NOMO-1 (cell line): ENCODE results near the gene MAPKAPK2.
A peak's percentile ranks its signal among the peaks of the same experiment; 100 is the strongest.
"Not testable (repeated sequence)": the region's sequence is repeated elsewhere in the genome, so short reads cannot be mapped to it uniquely, and the experiment has no call there.

ENCODE experiments used
- DNase-seq, 2 experiments: peaks; one replicate each; lab custom pipeline; 2025; ENCODE audit not compliant: unreplicated experiment in 2 of 2; lab: John Stamatoyannopoulos, UW

Gene MAPKAPK2

GRCh38 chr1:206738370-206739366 lies 54.0 kb downstream of the MAPKAPK2 start:
- DNase-seq: peak in 1 of 2 experiments; percentile 31

DNA sequence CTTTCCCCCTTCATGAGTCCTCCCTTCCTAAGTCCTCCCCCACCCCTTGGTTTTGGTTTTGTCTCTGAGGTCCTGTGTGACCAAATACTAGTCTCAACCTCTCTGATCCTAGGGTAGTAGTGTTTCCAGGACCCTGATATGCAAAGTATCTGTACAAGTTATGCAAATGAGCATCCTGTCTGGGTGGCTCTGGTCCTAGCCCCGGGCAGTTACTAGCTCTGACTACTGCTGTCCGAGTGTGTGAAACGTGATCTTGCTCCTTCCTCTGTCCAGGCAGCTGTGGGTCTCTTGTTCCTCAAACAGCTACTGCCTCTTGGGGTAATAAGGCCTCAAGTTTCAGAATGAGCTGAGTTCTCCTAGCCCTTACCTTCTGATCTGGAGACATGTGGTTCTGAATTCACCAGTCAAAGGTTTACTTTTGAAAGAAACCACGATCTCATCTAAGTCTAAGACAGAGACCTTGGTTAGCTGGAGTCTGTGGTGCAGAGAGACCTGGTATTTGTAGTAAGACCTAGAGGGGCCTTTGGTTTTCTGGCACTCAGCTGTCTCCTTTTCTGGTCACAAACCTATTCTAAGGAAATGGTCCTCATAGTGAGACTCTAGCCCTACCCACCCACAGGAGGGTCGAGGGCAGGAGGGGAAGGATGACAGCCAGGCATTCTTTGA lies 54.8 kb downstream of the MAPKAPK2 start:
- DNase-seq: peak; percentile 48 to 69

- DNase-seq: no peak
Observed at GRCh38 chr1:206741142-206741701, 56.5 kb downstream of the MAPKAPK2 start.

DNA sequence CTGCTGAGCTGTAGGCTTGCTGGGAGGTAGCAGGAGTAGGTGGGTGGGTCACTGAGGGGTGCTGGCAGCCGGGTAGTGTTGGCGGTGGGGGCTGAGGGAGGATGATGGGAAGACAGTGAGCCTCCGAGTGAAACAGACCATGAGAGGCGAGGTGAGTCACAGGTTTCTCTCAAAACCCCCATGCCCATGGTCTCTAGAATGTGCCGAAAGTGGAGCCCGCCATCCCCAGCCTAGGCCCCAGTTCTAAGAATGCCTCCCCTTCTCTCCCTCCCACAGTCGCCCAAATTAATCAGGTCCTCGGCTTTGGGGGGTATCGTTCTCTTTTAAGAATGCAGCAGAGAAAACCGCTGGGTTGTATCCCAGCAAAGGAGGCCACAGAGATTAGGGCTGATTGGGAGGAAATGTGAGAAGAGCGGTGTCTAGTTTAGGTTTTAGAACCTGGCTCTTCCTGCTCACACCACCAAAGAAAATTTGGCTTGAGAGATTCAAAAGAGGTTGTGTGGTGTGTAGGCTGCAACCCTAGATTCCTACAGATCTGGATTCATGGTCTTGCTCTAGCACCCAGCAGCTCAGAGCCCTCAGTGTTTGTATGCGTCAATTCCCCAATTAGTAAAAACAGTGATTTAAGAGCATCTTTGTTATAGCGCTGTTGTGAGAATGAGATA lies 58.1 kb downstream of the MAPKAPK2 start:
- no peak for DNase-seq

DNA sequence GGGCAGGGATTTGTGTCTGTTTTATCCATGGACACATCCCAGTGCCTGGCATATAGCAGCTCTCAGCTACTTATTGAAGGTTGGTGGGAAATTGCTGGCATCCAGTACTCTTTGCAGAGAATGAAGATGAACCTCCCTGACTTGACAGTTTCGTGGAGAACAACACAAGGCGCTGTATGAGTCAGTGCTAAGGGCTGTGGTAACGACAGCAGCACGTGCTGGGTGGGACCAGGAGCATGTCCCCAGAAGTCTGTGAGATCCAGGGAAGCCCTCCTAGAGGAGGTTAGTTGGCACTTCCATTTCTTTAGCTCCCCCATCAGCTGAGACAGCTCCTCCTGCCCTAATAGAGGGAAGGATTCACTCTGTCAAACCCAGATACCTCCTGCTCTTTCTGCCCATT lies 60.0 kb downstream of the MAPKAPK2 start:
- DNase-seq: no peak

DNA sequence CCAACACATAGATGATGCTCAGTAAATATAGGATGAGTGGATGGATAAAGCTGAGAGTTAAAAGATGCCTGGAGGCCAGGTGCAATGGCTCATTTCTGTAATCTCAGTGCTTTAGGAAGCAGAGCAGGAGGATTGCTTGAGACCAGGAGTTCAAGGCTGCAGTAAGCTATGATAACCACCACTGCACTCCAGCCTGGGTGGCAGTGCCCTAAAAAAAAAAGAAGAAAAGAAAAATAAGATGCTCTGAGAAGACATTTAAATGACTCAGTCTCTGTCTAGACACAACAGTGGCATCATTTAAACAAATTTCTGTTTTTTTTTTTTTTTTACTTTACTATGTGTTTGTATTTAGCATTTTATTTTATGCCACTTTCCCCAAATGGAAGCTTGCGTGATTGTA lies 60.6 kb downstream of the MAPKAPK2 start:
- DNase-seq: no peak

GRCh38 chr1:206748348-206749030 lies 63.8 kb downstream of the MAPKAPK2 start:
- DNase-seq: peak; percentile 65 to 68

DNA sequence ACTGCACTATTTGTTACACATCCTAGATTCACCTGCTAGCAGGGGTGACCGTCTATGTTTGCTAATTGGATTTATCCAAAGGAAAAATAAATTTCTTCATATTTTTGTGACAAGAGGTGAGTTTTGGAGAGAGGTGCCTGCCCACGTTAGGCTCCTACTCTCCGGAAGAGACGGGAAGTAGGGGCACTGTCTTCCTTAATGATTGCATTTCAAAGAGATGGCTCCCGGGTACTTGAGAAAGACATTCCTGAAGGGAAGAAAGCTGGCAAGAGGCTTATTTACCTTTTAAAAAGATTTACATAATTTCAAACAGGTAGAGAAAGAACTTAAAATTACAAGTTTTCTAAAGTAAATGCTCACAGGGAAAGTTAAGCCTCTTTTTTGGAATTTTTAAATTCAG lies 67.2 kb downstream of the MAPKAPK2 start:
- DNase-seq: no peak

- DNase-seq: no peak
Observed at GRCh38 chr1:206752481-206752880, 67.8 kb downstream of the MAPKAPK2 start.

DNA sequence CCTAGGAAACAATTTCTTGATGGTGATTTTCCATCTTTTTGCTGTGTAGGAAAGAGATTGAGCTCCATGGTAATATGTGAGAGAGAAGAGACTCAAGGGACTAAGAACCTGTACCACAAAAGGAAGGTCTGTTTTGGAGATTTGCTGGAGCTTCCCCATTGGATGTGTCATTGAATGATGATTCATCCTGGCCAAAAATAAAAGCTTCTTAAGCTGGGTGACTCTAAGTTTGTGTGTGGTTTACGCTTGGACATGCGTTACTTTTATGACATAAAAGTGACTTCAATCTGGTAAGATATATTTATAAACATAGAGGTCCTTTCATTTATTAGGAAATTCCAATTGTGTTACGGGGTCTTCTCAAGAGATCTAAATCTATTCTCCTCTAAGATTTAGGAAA lies 68.4 kb downstream of the MAPKAPK2 start:
- DNase-seq: peak; percentile 47 to 82

- DNase-seq: no peak
Observed at GRCh38 chr1:206754011-206754410, 69.3 kb downstream of the MAPKAPK2 start.

DNA sequence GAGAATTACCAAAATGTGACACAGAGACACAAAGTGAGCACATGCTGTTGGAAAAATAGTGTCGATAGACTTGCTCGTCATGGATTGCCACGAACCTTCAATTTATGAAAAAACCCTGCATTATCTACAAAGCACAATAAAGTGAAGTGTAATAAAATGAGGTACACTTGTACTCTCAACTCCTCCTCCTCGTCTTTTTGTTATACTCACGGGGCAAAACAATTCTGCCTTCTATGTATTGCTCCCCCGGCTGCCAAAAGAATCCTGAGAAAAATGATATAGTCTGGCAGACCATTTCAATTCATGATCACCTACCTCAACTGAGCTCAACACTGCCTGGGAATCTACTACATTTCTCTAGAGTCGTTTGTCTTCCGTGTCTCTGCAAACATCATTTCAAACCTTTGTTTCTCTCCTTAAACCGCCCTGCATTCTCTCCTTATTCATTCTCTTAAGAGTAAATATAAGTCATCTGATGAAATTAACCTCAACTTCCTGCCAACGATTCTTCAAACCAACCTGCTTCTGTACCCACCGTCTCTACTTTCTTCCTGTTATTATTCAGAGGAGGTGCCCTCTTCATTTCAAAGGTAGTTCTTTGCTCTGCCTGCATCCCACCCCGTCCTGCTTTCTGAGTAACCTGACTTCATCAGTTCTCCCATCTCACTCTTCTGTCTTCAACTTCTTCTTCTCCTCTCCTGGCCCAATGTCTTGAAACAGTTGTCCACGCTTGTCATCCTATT lies 73.0 kb downstream of the MAPKAPK2 start:
- DNase-seq: peak in 1 of 2 experiments; percentile 71

GRCh38 chr1:206760590-206760989 lies 75.9 kb downstream of the MAPKAPK2 start:
- no peak for DNase-seq

GRCh38 chr1:206761159-206761768 lies 76.6 kb downstream of the MAPKAPK2 start:
- DNase-seq: no peak

GRCh38 chr1:206762741-206763364 lies 78.1 kb downstream of the MAPKAPK2 start:
- DNase-seq: not testable (repeated sequence)

DNA sequence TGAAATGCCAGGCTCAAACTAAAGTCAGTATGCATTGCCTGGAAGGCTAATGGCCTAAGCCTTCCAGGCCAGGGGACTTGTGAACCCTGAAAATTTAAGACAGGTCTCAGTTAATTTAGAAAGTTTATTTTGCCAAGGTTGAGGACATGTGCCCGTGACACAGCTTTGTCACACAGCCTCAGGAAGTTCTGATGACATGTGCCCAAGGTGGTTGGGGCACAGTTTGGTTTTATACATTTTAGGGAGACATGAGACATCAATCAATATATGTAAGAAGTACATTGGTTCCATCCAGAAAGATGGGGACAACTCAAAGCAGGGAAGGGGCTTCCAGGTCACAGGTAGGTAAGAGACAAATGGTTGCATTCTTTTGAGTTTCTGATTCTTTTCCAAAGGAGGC lies 81.1 kb downstream of the MAPKAPK2 start:
- DNase-seq: not testable (repeated sequence)

- DNase-seq: peak; percentile 39 to 61
Observed at GRCh38 chr1:206766251-206766856, 81.6 kb downstream of the MAPKAPK2 start.
